ENCODE results near the gene VARS2.
"Not testable (repeated sequence)": the region's sequence is repeated elsewhere in the genome, so short reads cannot be mapped to it uniquely, and the experiment has no call there.

The VARS2 gene

GRCh38 chr6:30914076-30914853 is at the start of gene VARS2:
VARS2 (plus strand) TSS chr6:30914238; CDS start chr6:30914837, 599 bp downstream.
- peak; percentile 88 for DNase-seq

- no peak for DNase-seq
These were observed 49.7 kb upstream of the VARS2 start for GRCh38 chr6:30864325-30864724.

- not testable (repeated sequence) for DNase-seq
These were observed 44.7 kb upstream of the VARS2 start for GRCh38 chr6:30869241-30869749.

- no peak for DNase-seq
These were observed 43.5 kb upstream of the VARS2 start for GRCh38 chr6:30870546-30870945.

- no peak for DNase-seq
These were observed 42.4 kb upstream of the VARS2 start for GRCh38 chr6:30871592-30872183.

GRCh38 chr6:30873137-30873640 is 40.8 kb upstream of the VARS2 start:
- no peak for DNase-seq

- DNase-seq, result not testable (repeated sequence)
These were observed 40.2 kb upstream of the VARS2 start for GRCh38 chr6:30873795-30874194.

- no peak for DNase-seq
These were observed 38.6 kb upstream of the VARS2 start for GRCh38 chr6:30875244-30876038.

- no peak for DNase-seq
These were observed 37.9 kb upstream of the VARS2 start for GRCh38 chr6:30876039-30876730.

- peak; percentile 22 for DNase-seq
These were observed 36.4 kb upstream of the VARS2 start for GRCh38 chr6:30877419-30878262.

- no peak for DNase-seq
These were observed 34.2 kb upstream of the VARS2 start for GRCh38 chr6:30879684-30880427.

- DNase-seq, result no peak
These were observed 33.3 kb upstream of the VARS2 start for GRCh38 chr6:30880698-30881252.

GRCh38 chr6:30881392-30882203 is 32.4 kb upstream of the VARS2 start:
- DNase-seq, result no peak

- no peak for DNase-seq
These were observed 31.8 kb upstream of the VARS2 start for GRCh38 chr6:30882204-30882758.

GRCh38 chr6:30882759-30883684 is 31.0 kb upstream of the VARS2 start:
- DNase-seq, result no peak

GRCh38 chr6:30883685-30884520 is 30.1 kb upstream of the VARS2 start, which contains the start of gene DDR1:
DDR1 (plus strand) TSS chr6:30884519; CDS start chr6:30888730, 4,211 bp downstream.
- no peak for DNase-seq

Measured in KG1 (cell line).